NCI-H146 treated with DMSO at 0.1 percent for 48 hours (cell line): ENCODE measurements around the gene ZNF740.

ENCODE experiments used
- DNase-seq: peaks from one replicate; lab custom pipeline; 2025; ENCODE audit not compliant: unreplicated experiment; lab: John Stamatoyannopoulos, UW

Gene ZNF740

DNA sequence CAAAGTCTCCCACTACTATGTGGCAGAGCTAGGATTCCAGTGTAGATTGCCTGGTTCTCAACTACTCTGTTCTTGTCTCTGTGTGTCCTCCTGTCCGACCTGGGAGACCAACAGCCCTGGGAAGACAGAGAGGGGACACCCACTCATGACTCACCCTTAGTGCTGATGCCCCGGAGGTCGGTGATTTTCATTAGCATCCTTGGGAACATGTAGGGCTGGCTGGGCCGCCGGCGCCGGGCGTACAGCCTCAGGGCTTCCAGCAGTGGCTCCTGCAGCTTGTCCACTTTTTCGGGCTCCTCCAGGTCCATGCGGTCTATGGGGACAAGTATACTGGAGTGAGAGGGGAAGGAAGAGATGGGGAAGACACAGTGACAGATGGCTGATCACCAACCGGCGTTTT is 32.4 kb downstream of the ZNF740 start:
- DNase-seq: no peak

DNA sequence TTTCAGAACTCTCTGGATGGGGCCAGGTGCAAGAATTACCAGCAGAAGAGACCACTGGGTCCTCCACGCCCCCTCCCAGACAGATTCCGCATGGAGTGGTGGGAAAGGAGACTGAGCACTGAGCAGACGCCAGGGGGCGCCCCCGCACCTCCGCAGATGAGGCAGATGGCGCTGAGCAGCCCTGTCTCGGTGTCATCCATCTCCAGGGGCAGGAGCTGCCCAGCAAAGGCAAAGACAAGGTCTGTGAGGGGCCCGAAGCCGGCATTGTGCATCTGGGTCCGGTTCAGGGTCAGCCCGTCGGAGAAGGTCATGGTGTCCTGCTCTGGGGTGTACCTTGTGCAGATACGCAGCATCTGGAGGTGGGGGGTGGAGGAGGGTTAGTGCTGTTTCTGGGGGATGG is 32.8 kb downstream of the ZNF740 start:
- peak; percentile 76 for DNase-seq

DNA sequence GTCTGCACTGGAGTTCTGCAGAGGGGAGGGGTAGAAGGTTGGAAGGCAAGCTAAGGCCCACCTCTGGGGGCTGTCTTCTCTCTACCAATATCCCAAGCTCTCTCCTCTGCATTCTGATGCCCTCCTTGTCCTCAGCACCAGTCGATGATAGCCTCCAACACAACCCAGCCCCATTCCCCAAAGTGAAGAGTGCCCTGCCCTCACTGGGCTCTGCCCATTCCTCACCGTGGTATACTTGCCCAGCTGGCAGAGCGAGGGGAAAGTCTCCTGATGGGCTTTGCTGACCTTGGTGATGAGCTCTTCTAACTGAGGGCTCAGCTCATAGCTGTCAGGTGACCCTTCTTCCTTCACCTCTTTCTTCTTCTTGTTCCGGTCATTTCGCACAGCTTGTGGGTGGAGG is 33.7 kb downstream of the ZNF740 start:
- no peak for DNase-seq

- DNase-seq: no peak
These were observed 34.3 kb downstream of the ZNF740 start for GRCh38 chr12:53214687-53215455.

- DNase-seq: no peak
These were observed 35.0 kb downstream of the ZNF740 start for GRCh38 chr12:53215497-53215896.

GRCh38 chr12:53217051-53217930 is 36.8 kb downstream of the ZNF740 start:
- no peak for DNase-seq

DNA sequence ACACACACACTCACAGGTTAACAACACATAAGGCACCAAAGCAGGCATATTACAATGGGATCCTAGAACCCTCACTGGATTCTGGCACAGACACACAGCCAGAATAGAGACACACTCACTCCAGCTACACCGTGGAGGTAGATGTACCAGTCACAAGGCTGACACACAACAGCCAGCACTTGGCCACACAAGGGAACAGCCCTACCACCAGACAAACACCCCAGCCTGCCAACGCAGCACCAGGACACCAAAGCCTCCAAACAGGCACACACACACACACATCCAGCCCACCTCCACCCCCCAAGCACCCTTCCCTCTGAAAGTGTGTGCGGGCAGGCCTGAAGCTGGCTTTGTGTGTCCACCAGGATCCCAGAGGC is 37.4 kb downstream of the ZNF740 start:
- no peak for DNase-seq

GRCh38 chr12:53218551-53219291 is 38.2 kb downstream of the ZNF740 start:
- DNase-seq: no peak

GRCh38 chr12:53219292-53219955 is 38.9 kb downstream of the ZNF740 start:
- no peak for DNase-seq

DNA sequence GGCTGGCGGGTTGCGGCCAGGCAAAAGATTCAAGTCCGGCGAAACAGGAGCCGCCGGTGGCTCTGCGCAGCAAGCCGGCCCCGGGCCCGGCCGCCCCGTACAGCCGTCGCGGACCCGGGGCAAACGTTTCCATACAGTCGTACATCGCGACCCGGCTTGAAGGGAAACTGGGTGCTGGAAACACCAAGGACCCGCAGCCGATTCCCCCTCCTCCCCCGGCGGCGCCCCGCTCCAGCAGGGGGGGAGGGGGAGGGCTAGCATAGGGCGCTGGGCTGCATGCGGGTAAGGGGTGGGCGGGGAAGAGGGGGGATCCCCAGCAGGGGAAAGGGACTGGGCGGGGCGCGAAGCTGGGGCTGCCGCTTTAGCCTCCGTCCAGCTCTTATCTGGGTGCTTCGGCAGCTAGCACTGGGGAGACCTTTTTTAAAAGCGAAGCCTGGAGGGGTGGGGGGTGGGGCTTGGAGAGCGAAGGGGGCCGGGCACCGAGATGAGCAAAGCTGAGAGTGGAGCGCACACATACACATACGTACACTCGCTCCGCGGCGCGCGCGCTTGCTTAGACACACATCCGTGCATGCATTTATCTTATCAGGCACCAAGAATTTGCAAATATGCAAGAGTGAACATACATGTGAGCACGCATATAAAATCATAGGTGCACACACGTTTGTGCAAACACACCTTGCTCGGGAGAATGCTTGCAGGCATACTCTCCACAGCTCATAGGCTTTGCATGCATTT is 39.6 kb downstream of the ZNF740 start:
- no peak for DNase-seq

DNA sequence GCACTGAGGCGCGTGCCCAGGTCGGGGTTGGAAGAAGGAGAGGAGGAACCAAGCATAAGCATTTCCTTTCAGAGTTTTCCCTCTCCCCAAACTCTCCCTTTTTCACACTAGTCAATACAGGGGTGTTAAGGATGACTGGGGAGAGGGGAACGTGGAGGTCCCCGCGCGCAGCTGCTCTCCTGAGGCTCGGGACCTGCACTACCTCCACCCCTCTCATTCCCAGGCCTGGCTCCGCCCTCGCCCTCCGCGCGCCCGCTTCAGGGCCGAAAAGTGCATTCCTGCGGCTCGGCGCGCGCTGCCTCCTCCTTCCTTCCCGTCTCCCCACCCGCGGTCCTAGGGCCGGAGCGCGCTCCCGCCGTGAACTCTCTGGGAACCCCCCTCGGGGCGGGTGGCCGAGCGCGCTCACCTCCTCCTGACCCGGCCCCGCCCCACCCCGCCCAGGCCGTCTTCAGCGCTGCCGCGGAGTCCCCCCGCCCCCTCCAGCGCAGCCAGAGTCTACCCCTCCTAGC is 40.2 kb downstream of the ZNF740 start:
- DNase-seq: peak; percentile 82

DNA sequence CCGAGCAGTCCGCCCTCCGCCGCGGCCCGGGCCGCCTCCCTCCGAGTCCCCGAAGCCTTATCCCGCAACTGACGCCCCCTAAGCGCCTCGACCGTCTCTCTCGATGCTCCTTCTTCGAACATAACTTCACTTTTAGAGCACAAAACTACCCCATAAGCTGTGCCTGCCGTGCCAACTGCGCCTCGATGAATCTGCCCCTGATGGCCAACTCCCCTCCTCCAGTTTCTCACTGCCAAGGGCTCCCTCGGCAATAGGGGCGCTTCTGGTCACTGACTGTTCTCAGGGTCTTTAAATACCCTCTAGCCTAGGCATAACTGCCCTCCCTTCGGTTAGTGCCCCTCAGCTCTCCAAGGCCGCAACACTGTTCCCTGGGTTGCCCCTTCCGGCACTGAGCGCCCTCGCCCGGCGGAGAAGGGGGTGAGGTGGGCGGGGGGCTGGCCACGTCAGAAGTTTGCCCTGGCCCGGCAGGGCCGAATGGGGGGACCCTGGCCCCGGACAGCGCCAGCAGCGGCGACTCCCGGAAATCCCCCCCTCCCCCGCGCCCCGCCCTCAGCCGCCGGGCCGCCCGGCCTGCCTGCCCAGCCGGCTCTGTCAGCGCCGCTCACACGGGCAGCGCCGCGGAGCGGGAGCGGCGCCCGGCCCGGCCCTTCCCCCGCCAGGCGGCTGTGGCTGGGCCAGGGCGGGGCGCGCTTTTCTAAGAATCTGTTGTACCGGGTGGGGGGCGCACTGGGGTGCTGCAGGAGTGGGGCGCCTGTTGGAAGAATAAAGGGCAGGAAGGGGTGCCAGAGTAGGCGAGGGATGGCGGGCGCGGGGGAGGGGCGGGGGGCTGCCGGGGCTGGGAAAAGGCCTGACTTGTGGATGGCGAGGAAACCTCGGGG is 40.9 kb downstream of the ZNF740 start:
- no peak for DNase-seq

GRCh38 chr12:53222170-53222721 is 41.7 kb downstream of the ZNF740 start:
- DNase-seq: no peak

- no peak for DNase-seq
These were observed 42.3 kb downstream of the ZNF740 start for GRCh38 chr12:53222806-53223261.

DNA sequence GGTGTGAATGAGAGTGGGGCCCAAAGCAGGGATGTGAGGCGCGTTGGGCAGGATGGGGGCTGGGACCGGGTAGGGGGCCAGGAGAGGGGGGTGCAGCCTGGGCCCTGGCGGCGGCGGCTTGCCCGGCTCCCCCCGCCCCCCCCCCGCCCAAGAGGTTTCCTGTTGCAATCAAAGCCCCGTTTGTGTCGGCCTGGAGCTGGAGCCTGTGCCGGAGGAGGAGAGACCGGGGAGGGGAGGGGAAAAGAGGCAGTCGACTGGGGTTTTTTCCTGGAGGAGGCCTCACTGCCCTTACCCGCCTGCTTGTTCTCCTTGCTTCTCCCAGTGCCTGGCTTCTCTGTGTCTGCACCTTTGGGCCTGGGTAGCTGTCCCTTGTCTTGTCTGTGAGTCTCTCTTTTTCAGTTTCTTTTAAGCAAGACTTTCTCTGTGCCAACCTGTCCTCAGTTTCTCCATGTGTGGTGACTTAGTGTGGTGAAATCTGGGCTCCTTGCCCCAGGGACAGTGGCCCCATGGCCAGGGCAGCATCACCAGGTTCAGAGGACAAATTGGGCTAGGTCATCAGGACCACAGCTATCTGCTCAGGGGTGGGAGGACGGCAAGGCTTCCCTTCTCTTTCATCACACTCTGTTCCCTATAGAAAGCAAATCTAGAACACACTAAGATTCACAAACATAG is 43.0 kb downstream of the ZNF740 start:
- no peak for DNase-seq

DNA sequence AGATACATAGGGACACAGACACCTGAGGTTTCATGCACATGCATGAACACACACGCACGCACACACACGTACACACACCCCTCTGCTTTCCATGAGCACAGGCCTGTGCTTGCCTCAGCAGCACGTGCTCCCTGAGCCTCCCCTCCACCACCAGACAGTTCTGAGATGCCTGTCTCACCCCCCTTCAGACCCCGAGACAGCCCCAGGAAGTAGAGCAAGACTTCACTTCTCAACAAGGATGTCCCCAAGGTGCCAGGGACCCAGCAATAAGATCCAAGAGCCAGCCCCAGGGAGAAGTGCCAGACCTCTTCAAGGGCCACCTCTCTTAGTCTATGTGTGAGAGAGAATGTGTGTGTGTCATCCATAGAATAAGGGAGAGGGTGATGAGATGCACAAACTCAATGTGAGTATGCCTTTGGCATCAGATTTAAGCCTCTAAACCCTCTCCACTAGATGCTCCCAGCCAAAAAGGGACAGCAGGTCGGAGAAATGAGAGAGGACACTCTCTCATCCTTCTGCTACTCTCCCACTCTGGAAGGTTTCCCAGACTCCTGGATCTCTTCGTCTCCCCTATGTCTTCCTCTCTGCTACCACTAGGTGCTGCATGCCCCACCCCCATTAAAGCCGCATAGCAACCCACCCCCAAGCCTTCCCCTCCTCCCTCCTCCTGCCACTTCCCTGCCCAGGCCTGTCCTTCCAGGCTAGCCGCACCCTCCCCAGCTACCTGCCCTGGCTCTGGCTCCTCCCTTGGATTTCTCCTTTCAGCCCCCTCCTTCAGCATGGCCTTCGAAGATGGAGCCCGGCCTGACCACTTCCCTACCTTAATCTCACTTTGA is 43.8 kb downstream of the ZNF740 start:
- DNase-seq: no peak

GRCh38 chr12:53224897-53225634 is 44.5 kb downstream of the ZNF740 start:
- no peak for DNase-seq
